ENCODE results near the gene KCTD1.

KCTD1 gene

DNA sequence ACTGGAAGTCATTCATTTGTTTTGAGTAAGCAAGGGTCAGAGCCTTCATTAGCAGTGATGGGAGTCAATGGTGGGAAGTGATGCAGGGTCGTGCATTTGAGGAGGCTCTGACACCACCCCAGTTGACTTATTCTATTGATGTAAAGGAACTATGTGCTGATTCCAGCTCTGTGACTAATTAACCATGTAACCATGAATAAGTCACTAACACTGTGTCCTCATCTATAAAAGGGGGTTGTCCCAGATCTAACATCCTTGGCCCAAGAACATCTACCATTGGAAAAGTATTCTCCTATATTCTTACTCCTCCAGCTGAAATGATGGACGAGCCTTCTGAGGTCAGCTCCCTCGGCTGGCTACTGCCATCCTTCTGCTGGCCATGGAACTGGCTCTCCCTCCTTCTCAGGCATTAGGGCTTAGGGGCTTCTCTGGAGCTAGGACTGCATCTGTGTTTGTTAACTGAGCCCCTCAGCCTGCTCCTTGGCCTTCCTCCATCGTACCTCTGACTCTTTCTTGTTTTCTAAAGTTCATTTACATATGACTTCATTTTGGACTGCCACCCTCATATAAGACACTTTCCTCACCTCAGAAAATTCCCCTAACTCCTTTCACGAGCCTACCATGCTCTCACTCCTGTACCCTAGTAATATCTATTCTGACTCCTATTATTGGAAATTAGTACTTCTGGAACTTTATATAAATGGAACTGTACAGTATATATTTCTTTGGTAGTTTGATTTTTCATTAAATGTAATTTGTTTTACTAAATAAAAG, 115.5 kb downstream of the KCTD1 start:
- DNase-seq: no peak

DNA sequence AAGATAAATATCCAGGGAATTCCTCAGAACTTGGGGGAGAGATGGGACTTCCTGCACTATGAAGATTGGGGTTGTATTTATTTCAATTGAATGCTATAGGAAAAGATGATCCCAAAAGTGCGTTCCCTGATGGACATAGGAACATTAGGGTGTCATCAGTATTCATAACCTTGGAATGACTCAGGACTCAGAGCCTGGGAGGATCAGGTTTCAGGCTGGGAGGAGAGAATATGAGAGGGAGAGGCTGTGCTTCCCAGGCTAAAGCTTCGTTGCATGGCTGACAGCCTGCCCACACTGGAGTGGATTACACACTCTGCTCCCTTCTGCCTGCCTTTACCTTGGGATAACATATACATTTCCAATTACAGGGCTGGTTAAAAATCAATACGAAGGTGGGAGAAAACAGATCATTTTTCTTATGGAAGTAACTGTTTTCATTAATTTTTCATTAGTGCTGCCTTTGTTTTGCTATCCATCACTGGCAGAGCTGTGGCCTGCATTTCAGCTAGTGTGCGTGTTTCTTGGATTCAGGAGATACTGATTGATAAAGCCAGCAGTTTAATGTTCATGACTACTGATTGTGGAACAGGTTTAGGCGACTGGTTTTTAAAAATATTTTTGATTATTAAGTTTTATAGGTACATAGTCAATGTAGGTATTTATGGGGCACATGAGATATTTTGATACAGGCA, 118.7 kb downstream of the KCTD1 start:
- no peak for DNase-seq

DNA sequence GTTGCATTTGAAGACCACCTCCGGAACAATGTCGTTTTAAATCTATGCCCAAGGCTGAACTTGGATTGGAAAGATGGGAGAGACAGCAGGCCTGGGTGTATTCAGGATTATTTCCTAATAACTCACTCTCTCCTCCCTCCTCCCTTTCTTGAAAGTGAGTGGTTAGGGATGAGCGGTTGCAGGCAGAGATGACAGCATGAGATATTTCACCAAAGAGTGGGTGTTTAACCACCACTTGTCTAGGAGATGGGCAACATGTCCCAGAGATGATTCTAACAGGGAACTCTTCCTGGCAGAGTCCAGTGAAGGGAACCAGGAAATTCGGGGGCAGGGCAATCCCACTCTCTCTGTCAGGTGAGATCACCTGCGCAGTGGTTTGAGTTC, 123.2 kb downstream of the KCTD1 start:
- DNase-seq: no peak

DNA sequence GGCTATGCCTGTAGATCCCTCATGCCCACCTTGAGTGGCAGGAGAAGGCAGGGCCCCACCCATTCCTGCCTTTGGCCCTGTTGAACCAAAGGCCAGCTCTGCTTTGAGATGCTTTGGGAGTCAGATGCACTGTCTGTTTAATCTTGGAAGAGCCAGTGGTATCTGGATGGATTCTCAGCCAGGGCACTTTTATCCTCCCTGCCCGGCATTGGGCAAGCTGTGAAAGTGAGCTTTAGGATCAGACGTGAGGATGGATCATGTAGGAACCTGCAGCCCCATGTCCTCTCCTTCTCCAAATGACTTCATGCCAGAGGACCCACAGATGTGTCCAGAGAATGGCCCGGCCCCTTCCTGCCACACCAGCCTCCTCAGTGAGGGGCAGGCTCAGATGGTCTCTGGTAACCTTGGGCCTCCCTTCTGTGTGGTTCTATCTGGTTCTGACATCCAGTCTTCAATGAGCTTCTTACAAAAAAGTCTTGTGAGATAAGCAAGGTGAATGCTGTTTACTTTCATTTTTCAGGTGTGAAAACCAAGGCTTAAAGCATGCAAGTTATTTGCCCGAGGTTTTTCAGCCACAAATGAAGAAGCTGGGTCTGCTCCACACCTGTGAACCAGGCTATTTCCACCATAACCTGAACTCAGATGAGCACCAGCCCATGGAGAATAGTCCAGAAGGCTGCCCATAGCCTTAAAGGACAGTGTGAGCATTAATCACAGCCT, 123.8 kb downstream of the KCTD1 start:
- DNase-seq: no peak

DNA sequence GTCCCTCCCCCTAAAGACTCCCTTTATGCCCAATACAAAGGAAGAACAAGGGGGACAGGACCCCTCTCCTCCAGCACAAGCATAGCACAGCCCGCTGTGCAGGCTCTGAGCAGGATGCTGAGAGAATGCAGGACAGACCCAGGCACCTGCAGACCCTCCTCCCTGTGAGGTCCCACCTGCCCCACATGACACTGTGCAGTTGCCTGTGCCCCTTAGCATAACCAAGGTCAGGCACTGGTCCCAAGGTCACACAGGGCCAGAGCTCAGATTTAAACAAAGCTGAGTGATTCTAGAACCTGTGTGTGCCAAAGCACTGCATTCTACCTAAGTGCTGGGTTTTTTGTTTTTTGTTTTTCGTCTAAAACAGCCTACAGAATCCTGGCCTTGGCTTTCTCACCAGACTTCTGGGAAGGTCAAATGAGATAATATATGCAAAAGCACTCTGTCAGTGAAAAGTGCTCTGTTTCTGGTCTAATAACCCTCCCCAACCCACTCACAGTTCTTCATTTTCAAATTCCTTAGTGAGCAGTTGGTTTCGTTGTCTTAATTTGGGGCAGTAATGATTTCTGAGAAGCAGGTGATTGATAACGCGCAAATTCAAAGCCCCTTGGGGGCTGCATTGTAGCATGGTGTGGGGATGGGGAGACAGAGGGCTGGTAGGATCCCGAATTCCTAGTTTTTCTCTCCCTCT, 125.7 kb downstream of the KCTD1 start:
- DNase-seq: no peak

DNA sequence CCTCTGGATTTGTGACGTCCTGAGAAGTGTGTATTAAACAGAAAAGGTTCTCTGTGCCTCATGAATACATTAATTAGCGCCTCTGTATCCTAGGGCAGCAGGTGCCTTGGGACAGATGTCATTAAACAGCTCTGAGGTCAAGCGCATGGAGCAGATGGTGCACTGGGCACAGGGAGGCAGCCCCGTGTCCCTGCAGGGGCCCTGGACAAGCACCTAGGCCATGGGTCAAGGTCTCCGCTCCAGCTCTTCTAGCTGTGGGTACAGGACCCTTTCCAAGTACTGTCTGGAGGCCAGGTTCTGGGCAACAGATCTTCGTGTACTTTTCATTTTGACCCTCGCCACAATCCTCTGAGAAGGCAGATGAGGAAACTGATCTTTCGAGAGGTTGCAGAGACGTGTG, 126.4 kb downstream of the KCTD1 start:
- DNase-seq: no peak

DNA sequence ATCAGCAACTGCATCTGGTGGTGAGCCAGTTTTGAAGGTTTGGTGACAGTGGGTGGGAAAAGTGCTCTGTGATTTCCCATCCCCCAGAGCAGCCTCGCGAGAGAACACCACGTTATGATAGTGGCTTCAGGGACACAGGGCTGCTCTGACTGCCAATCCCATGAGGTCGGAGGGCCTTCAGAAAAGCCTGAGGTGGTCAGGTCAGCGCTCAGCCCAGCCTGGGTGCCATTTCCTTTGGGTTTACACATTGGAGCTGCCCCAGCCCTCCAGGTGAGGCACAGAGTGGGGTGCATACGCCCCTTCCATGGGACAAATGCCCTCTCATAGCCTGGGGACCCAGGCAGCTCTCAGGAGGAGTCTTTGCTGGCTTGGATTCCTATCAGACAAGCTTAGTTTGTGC, 126.8 kb downstream of the KCTD1 start:
- no peak for DNase-seq

DNA sequence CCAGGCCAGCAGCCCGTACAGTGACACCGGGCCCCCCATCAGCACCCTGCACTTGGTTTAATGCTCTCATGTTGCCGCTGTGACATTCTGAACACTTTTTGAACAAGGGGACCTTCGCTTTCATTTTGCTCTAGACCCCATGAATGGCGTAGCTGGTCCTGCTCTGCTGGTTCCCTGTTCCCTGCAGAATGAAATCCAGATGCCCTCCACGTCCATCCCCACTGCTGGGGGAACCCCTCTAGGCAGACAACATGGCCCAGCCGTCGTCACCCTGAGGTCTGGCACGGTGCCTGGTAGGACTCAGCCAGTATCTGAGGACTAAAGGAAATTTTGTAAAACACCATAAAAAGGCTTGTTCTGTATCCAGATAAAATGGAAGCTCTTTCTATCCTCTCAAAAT, 128.6 kb downstream of the KCTD1 start:
- DNase-seq: peak in 1 of 56 donors; percentile 7

DNA sequence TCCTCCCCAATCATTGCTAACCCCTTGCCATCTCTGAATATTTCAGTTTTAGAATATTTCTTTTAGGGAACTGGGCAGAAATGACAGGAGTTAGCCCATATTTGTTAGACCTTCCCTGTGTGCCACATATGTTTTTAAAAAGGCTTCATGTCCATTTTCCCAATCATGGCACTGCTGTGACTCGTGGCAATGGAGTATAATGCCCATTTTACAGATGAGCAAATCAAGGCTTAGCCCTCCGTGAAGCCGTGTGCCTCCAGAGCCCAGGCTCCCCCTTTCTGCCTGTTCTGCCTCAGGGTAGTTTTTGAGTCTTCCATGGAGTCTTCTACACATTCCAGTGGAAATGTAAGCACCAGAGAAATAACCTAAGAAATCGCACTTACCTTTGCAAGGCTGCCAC, 130.1 kb downstream of the KCTD1 start:
- DNase-seq: no peak

DNA sequence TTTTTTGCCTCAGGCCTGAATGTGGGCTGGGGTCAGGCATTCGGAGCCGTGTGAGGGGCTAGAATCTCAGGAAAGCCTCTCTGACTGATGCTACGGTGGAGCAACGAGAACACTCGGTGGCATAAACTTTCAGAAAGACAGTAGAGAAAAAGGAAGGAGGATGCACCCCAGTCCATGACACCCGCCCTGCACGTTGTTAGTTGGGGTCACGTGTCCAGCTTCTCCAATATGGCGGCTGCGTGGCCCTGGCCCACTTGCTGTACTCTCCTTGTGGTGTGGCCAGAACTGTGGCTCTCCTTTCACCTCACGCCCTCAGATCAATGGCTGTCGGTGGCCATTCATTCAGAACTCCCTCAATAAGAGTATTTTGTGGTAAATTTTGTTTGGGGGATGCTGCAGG, 131.2 kb downstream of the KCTD1 start:
- DNase-seq: no peak

DNA sequence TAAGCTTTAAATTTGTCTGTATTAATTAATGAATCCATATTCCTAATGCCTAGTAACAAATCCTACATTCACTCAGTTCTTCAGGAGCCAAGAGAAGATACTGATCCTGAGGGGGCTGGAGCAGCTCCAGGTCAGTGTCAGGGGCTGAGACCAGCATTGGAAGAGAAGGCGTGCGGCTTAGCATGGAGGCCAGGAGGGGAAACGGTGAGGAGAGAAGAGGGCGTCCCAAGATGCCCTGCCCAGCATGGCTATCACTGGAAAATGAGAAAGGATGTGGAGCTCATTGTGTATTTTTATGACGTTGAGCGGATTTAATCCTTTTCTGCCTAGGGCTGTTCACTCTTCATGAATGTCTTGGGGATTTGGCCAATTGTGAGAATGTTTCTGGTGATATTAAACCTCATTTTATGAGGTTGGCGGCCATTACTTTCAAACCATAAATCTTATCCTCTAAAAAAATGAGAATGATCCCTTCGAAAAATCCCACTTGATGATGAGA, 131.7 kb downstream of the KCTD1 start:
- DNase-seq: no peak

DNA sequence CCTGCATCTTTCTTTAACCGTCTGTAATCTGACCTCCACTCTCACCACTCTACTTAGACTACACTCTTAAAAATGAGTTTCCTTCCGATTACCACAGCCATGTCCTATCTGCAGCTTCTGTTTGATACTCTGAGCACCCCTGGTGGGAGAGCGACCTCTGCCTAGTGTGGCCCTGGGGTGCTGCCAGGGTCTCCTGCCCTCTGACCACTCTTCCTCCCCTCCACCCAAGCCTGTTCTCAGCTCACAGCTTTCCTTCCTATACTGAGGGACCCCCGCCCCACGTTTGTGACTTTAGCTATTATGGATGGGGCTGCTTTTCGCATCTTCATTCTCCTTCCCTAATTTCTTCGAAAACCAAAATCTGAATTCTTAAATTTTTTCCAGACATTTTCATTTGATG, 132.7 kb downstream of the KCTD1 start:
- DNase-seq: no peak

DNA sequence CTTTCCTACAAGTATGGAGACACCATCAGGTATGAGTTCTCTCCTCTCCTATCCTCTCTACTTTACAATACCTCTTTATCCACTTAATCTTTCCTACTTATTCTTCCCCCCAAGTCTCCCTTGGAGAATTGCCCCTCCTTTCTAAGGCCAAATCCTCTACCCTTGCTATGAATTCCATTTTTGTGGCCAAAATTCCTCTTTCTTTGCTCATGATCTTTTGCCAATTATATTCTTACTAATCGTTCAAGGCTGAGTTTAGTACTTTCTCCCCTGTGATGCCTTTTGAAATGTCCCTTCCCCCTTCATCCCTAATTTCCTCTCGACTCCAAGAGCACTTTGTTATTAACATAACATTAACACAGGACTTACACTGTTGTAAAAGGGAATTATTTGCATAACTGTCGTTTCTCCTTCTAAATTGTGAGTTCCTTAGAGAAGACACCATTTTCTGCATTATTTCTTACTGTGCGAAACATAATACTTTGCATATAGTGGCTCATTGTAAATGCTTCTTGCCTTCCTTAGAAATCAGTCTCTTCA, 133.4 kb downstream of the KCTD1 start:
- no peak for DNase-seq

DNA sequence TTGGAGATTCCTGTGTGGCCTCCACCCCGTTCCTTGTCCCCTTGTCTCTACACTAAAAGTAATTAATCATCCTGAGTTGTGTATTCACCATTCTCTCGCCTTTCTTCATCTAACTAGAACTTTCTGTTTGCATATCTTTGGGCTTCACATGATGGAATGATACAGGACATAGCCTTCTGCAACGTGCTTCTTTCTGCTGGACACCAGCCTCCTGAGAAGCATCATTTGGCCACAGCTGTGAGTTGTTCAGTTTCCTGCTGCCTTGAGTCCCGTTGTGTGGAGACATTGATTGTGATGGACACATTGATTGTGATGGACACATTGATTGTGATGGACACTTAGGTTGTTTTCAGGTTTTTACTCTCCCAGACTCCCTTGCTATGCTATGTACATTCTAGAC, 139.3 kb downstream of the KCTD1 start:
- no peak for DNase-seq

DNA sequence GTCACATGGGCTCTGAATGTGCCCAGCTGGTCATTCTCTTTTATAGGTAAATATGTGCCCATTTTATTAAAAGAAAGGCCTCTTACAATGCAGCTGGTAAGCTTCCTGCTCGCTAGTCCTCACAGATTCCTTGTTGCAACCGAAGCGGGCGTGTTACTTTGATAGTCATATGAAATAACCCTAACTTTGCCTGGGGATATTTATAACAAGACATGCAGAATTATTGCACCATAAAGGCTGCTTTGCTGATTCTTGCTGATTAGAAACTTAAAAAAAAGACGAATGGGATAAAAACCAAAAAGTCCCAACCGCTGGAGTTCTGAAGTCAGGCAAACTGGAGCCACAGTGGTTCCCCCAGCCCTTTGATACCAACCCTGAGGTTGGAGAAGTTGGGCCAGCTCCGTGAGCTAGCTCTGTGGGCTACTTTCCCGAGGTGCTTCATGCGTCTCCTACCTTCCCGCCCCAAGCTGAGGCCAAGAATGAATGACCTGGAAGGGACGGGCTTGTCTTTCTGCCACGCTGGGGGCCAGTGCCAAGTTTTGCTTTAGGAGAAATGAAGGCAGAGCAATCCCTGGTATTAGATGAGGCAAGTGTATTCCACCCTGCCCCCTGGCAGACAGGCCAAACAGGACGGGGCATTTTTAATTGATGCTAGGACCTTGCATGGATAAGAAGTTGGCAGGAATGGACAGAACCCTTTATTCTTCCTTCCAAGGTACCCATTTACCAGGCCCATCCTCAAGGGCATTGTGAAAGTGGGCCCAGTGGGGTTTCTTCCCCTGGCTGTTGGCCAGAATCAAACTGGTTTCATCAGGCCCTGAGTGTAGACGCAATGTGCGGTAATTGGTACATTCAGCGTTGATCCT, 140.4 kb downstream of the KCTD1 start:
- DNase-seq: no peak

DNA sequence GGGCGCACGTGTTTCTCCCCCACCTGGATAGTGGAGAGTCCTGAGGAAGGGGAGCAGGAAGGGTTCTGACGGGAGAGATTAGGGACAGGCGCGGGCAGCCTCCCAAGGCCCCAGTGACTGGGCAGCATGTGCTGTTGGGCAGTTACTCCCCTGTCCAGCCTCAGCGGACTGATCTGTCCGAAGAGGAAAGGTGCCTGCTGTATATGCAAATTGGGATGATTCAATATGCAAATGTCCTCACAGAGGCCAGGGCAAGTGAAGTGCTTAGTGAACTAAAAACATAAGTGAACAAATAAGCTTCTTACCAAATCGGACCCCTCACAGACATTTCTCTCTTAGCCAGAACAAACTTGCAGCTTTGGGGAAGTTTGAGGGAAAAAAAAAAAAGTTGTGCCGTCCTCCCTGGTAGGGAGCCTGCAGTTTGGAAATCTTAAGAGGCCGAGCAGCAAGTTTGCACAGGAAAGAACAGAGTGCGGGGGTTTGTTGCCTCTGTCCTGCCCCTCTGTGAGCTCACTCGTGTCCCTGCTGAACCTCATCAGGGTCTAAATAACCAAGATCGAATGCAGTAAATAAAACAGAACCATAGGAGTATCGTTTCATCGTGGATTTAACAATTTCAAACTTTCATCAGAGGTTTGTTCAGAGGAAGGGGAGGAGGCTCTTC, 141.4 kb downstream of the KCTD1 start:
- DNase-seq: no peak

DNA sequence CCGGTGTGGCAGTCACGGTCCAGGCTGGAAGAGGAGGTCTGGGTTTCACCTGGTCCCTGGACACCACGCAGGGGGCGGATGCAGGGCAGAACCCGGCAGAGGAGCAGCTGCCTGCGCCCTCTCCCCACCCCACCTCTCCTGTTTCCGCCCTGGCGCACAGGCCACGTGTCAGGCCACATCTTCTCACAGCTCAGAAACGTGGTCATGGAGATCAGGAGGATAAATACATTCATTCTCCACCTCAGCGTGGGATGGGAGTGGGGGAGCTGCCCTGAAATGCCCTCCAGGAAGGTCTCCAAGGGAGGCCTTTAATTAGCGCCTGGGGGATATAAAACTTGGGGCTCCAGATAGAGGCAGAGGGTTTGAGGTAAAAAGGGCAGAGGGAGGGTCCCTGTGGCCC, 142.0 kb downstream of the KCTD1 start:
- no peak for DNase-seq

DNA sequence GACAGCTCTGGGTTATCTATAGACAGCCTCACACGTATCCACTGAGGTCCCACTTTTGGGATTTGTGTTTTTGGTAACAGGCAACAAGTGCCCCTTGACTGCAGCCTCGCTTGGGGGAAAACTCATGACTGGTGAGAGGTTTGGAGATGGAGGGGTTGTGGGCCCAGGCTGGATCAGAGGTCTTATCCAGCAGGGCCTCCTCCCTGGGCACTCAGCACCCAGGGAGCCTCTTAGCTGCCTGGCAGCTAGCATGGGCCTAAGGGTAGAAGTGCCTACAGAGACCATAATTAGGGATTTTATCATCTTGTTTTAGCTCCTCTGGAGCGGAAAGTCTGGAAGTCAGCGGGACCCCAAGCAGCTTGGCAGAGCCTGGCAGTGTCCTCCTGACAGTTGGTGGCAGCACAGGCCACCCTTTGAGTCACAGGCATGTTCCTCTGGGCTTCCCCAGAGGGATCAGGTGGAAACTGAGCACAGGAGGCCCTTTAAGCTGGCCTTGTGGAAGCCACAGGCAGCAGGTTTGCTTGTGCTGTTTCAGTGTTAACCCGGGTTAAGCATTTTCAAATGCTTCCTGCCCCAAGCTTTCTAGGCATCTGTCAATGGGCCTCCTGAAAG, 143.1 kb downstream of the KCTD1 start:
- DNase-seq: peak in 41 of 56 donors; percentile 1 to 64 (median 33)
